ENCODE measurements around the gene MICA. TPM values are rescaled to one million over a fixed set of nuclear protein-coding genes. Genes with fewer than 3 reads are reported as not detected.

MICA gene
- total RNA-seq (10 to 100 TPM; 10.6 to 14.0 TPM), total RNA-seq (4.2 to 33.0 (median 17.3) reads per million in 172 experiments)
- polyA plus RNA-seq (2013, experiment 1 of 2) = 22.2 TPM
- polyA plus RNA-seq (2013, experiment 2 of 2) = 22.4 TPM

GRCh38 chr6:31403283-31404060 lies at the start of gene MICA:
Gene MICA, plus strand, starts transcription at chr6:31403595. Its CDS starts 38 bp downstream, at chr6:31403633.
- H3K27me3 ChIP-seq (ENCODE audit: control insufficient read depth in 1 of 2, insufficient read depth in 2 of 2, low read length in 2 of 2) = no peaks in the 10 kb centered on the region
- peak within 1 kb of the TSS; percentile 92 for H3K4me3 Mint-ChIP-seq
- peak within 1 kb of the TSS; percentile 76 for H3K4me3 ChIP-seq (ENCODE audit: low read length)
- H3K4me1 ChIP-seq (ENCODE audit: insufficient read depth, low read length) = peaks cover 51% of the 10 kb centered on the region
- no peaks in the 10 kb centered on the region for H3K27me3 Mint-ChIP-seq
- CTCF ChIA-PET = interaction anchor here (1.4 to 1.7 kb wide), 3 partner anchors 37 to 206 kb away, joined by 3 to 5 read pairs (median 5); no protein-coding TSS in a partner anchor
- H3K27ac Mint-ChIP-seq = peak within 1 kb of the TSS; percentile 81
- no peaks in the 10 kb centered on the region for H3K9me3 ChIP-seq (ENCODE audit: control insufficient read depth in 1 of 2, insufficient read depth in 1 of 2, low read length in 2 of 2)
- TF ChIP-seq CTCF (IDR thresholded peaks at IDR 0.05) = no peak
- peaks cover 76% of the 10 kb centered on the region for H3K4me1 Mint-ChIP-seq (ENCODE audit: low read depth)
- POLR2A ChIA-PET = interaction anchor here (0.7 to 0.9 kb wide), 5 partner anchors 19 to 1343 kb away, joined by 3 read pairs; partner anchors contain the start of gene POLR1H
- H3K9me3 Mint-ChIP-seq = no peaks in the 10 kb centered on the region
- no peaks in the 10 kb centered on the region for H3K36me3 ChIP-seq (ENCODE audit: insufficient read depth, low read length)
- intact Hi-C loops (cut with DNase I, micrococcal nuclease) = loop anchor here in 1 of 2 experiments (2.0 kb wide), 1 partner anchor 17 kb away; no protein-coding TSS in a partner anchor
- ATAC-seq (ENCODE audit: poor library complexity) (peak; percentile 38), DNase-seq (peak; percentile 25 to 82 (median 54))
- H3K36me3 Mint-ChIP-seq (ENCODE audit: low read depth) = peaks cover 18% of the 10 kb centered on the region
- peak within 1 kb of the TSS; percentile 33 to 50 for H3K27ac ChIP-seq (ENCODE audit: low read depth in 1 of 2, low read length in 2 of 2)

DNA sequence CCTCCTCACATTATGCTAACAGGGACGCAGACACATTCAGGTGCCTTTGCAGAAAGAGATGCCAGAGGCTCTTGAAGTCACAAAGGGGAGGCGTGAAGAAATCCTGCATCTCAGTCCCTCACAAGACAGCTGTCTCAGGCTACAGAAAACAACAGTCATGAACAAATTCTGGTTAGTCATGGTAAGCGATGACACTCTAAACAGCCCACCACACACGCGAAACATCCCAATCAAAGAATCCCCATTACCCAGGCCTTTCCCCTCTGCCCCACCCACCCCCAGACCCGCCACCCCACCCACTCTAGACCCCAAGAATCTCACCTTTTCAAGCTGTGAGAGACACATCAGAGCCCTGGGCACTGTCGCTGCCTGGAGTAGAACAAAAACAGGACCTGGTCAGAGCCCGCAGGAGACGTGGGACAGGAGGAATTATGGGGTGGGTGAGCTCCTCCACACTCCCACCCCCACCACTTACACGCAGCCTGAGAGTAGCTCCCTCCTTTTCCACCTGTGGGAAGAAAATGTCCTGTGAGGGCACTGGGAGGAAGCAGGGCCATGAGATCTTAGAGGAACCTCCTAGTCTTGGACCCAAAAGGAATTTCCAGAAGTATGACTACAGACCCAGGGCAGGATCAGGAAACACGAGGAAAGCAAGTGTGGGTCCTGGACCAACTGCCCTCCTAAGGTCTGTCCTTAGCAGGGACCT lies 49.1 kb upstream of the MICA start:
- H3K27me3 ChIP-seq (ENCODE audit: control insufficient read depth in 1 of 2, insufficient read depth in 2 of 2, low read length in 2 of 2) = no peaks in the 10 kb centered on the region
- Mint-ChIP-seq H3K27ac (peak overlapping the region; percentile 100), H3K27me3 (peaks cover 5% of the 10 kb centered on the region), H3K4me1 (ENCODE audit: low read depth) (peaks cover 83% of the 10 kb centered on the region), H3K4me3 (peak overlapping the region; percentile 68), H3K9me3 (no peaks in the 10 kb centered on the region), H3K36me3 (ENCODE audit: low read depth) (peaks cover 68% of the 10 kb centered on the region)
- ChIA-PET CTCF (interaction anchor here (1.0 to 1.5 kb wide), 3 partner anchors 12 to 157 kb away, joined by 4 to 8 read pairs (median 5); no protein-coding TSS in a partner anchor), POLR2A (interaction anchor here (0.6 to 5.2 kb wide), 14 partner anchors 9 to 430 kb away, joined by 3 to 52 read pairs (median 4); partner anchors contain the start of genes HLA-C and PSORS1C2)
- DNase-seq (peak in 5 of 14 experiments; percentile 31 to 54 (median 47)), ATAC-seq (ENCODE audit: poor library complexity) (no peak)
- peaks cover 51% of the 10 kb centered on the region for H3K36me3 ChIP-seq (ENCODE audit: insufficient read depth, low read length)
- H3K27ac ChIP-seq (ENCODE audit: low read depth in 1 of 2, low read length in 2 of 2) = peak overlapping the region; percentile 5 to 37
- H3K4me1 ChIP-seq (ENCODE audit: insufficient read depth, low read length) = peaks cover 57% of the 10 kb centered on the region
- no peak for TF ChIP-seq CTCF (IDR thresholded peaks at IDR 0.05)
- intact Hi-C loops (cut with DNase I, micrococcal nuclease) = no loop called here
- peak overlapping the region; percentile 76 for H3K4me3 ChIP-seq (ENCODE audit: low read length)
- H3K9me3 ChIP-seq (ENCODE audit: control insufficient read depth in 1 of 2, insufficient read depth in 1 of 2, low read length in 2 of 2) = no peaks in the 10 kb centered on the region

Measured in CD4-positive, alpha-beta T cell (primary cell).